ENCODE measurements around the gene NTHL1.

The NTHL1 gene

GRCh38 chr16:2001035-2001434 lies 46.6 kb downstream of the NTHL1 start:
- Histone ChIP-seq H3K27me3 (replicated peaks; ENCODE audit: control insufficient read depth, insufficient read depth, low read length) (no peaks in the 10 kb centered on the region), H3K36me3 (ENCODE audit: control insufficient read depth, insufficient read depth, low read length, severe bottlenecking) (peaks cover 52% of the 10 kb centered on the region), H3K4me1 (ENCODE audit: control insufficient read depth, insufficient read depth, low read length) (peaks cover 45% of the 10 kb centered on the region), H3K4me3 (ENCODE audit: low read length) (no peak overlapping the region), H3K9ac (ENCODE audit: low read length) (no peak overlapping the region), H3K9me3 (ENCODE audit: control insufficient read depth, low read length) (no peaks in the 10 kb centered on the region)
- DNase-seq (ENCODE audit: low read depth) = no peak

DNA sequence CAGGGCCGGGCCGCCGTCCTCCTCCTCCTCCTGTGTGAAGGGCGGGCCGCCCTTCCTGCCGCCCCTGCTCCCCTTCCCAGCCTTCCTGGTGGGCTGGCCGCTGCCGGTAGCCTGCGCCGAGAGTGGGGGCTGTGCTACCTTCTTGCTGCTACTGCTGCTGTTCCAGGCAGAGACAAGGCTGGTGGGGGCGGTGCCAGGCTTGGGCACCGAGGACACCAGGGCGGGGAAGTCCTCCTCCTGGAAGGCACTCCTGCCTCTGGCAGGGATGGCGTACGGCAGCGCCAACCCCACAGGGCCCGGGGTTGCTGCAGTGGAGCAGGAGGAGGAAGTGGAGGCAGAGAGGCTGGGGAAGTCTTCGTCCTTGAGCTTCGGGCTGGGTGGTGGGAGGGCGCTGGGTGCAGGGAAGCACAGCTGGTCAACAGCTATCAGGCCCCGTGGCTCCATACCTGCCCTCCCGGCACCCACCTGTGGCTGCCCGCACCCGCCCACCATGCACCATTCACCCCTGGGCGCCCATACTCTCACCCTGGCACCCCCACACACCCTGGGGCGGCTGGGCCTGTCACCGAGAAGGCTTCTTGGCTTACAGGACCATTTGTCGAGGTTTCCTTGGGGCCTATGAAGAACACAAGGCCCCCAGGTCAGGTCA lies 47.6 kb downstream of the NTHL1 start:
- no peaks in the 10 kb centered on the region for H3K27me3 ChIP-seq (replicated peaks; ENCODE audit: control insufficient read depth, insufficient read depth, low read length)
- H3K4me1 ChIP-seq (ENCODE audit: control insufficient read depth, insufficient read depth, low read length) = peaks cover 35% of the 10 kb centered on the region
- no peaks in the 10 kb centered on the region for H3K9me3 ChIP-seq (ENCODE audit: control insufficient read depth, low read length)
- H3K36me3 ChIP-seq (ENCODE audit: control insufficient read depth, insufficient read depth, low read length, severe bottlenecking) = peaks cover 58% of the 10 kb centered on the region
- no peak overlapping the region for H3K4me3 ChIP-seq (ENCODE audit: low read length)
- no peak overlapping the region for H3K9ac ChIP-seq (ENCODE audit: low read length)
- no peak for DNase-seq (ENCODE audit: low read depth)

DNA sequence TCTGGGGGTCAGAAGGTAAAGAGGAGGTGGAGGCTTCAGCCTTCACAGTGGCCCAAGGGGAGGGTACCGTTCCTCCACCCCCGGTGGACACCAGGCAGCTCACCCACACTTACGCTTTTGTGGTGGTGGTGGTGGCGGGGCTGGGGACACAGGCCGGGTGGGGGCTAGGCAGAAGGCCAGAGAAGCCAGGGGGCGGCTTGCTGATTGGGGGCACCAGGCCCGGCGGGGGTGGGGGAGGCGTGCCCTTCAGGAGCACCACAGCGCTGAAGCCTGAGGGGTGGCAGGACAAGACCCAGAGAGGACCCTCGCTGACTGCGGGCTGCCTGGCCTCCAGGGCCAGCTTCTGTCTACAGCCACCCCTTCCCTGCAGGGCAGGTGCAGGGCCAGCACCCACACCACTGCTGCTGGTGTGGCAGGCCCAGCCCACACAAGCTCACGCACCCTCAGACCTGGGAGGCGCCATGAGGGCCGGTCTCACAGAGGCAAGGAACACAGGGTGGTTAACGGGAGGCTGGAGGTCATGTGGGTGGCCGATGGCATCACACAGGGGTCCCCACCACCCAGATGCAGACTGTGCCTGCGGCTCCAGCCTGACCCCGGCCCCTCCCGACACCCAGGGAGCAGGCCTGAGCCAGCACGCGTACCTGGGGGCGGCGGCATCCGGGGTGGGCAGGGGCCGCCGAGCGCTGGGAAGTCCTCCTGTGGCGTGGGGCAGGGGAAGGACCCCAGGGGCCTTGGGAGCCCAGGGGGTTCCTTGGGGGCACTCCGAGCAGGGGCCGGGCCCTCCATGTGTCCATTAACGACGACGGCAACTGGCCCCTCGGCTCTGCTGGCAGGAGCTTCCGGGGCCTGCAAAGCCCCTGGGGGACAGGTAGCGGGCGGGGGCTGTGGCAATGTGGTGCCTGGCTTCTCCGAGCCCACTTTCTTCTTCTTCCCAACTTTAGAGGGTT lies 48.5 kb downstream of the NTHL1 start:
- DNase-seq (ENCODE audit: low read depth) = no peak
- H3K27me3 ChIP-seq (replicated peaks; ENCODE audit: control insufficient read depth, insufficient read depth, low read length) = no peaks in the 10 kb centered on the region
- no peak overlapping the region for H3K9ac ChIP-seq (ENCODE audit: low read length)
- peaks cover 29% of the 10 kb centered on the region for H3K4me1 ChIP-seq (ENCODE audit: control insufficient read depth, insufficient read depth, low read length)
- no peaks in the 10 kb centered on the region for H3K9me3 ChIP-seq (ENCODE audit: control insufficient read depth, low read length)
- H3K36me3 ChIP-seq (ENCODE audit: control insufficient read depth, insufficient read depth, low read length, severe bottlenecking) = peaks cover 58% of the 10 kb centered on the region
- H3K4me3 ChIP-seq (ENCODE audit: low read length) = no peak overlapping the region

DNA sequence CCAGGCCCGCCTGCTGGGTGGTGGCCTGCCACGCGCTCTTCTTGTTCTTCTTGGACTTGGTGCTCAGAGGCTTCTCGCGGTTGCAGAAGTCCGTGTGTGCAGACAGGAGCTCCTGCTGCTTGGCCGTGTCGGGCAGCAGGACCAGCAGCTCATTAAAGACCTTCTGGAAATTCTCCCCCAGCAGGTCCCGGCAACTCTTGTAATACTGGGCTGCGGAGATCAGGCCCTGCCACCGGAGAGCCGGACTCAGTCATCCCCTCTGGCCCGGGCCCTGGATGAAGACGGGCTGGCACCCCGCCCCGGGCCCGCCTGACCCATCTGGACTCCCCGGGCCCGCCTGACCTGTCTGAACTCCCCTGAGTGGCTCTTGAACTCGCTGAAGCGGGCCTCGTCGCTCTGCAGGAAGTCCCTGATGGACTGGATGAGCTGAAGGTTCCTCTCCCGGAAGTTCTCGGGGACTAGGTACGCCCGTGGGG lies 49.2 kb downstream of the NTHL1 start:
- Histone ChIP-seq H3K9ac (ENCODE audit: low read length) (peak overlapping the region; percentile 5), H3K4me1 (ENCODE audit: control insufficient read depth, insufficient read depth, low read length) (peaks cover 25% of the 10 kb centered on the region), H3K9me3 (ENCODE audit: control insufficient read depth, low read length) (no peaks in the 10 kb centered on the region), H3K4me3 (ENCODE audit: low read length) (no peak overlapping the region), H3K36me3 (ENCODE audit: control insufficient read depth, insufficient read depth, low read length, severe bottlenecking) (peaks cover 56% of the 10 kb centered on the region), H3K27me3 (replicated peaks; ENCODE audit: control insufficient read depth, insufficient read depth, low read length) (no peaks in the 10 kb centered on the region)
- no peak for DNase-seq (ENCODE audit: low read depth)

- peak; percentile 27 for DNase-seq (ENCODE audit: low read depth)
- H3K27me3 ChIP-seq (replicated peaks; ENCODE audit: control insufficient read depth, insufficient read depth, low read length) = no peaks in the 10 kb centered on the region
- H3K9me3 ChIP-seq (ENCODE audit: control insufficient read depth, low read length) = no peaks in the 10 kb centered on the region
- H3K4me1 ChIP-seq (ENCODE audit: control insufficient read depth, insufficient read depth, low read length) = peaks cover 24% of the 10 kb centered on the region
- peaks cover 49% of the 10 kb centered on the region for H3K36me3 ChIP-seq (ENCODE audit: control insufficient read depth, insufficient read depth, low read length, severe bottlenecking)
- H3K4me3 ChIP-seq (ENCODE audit: low read length) = no peak overlapping the region
- peak overlapping the region; percentile 47 for H3K9ac ChIP-seq (ENCODE audit: low read length)
Observed at GRCh38 chr16:1997494-1998359, 49.9 kb downstream of the NTHL1 start.

GRCh38 chr16:1993731-1994131 lies 53.9 kb downstream of the NTHL1 start:
- H3K4me1 ChIP-seq (ENCODE audit: control insufficient read depth, insufficient read depth, low read length) = peaks cover 30% of the 10 kb centered on the region
- peaks cover 18% of the 10 kb centered on the region for H3K27me3 ChIP-seq (replicated peaks; ENCODE audit: control insufficient read depth, insufficient read depth, low read length)
- H3K9me3 ChIP-seq (ENCODE audit: control insufficient read depth, low read length) = no peaks in the 10 kb centered on the region
- DNase-seq (ENCODE audit: low read depth) = no peak
- no peak overlapping the region for H3K9ac ChIP-seq (ENCODE audit: low read length)
- peaks cover 12% of the 10 kb centered on the region for H3K36me3 ChIP-seq (ENCODE audit: control insufficient read depth, insufficient read depth, low read length, severe bottlenecking)
- H3K4me3 ChIP-seq (ENCODE audit: low read length) = no peak overlapping the region

DNA sequence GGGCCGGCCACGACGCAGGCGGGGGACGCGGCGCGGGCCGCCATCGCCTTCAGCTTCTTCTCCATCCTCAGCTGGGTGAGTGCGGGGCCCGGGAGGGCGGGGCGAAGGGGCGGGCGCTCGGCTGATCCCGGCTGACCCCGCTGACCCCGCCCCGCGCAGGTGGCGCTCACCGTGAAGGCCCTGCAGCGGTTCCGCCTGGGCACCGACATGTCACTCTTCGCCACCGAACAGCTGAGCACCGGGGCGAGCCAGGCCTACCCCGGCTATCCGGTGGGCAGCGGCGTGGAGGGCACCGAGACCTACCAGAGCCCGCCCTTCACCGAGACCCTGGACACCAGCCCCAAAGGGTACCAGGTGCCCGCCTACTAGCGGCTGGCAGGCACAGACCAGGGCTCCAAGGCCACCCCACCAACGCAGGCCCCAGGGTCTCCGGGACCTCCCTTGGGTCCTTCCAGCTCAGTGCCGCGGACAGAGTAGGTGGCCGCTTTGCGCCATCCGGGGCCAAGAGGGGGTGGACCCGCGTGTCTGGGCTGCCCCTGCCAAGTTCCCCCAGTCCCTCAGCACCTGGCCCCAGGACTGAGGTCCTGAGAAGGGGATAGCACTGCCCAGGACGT lies 54.8 kb downstream of the NTHL1 start:
- Histone ChIP-seq H3K27me3 (replicated peaks; ENCODE audit: control insufficient read depth, insufficient read depth, low read length) (peaks cover 18% of the 10 kb centered on the region), H3K36me3 (ENCODE audit: control insufficient read depth, insufficient read depth, low read length, severe bottlenecking) (peaks cover 7% of the 10 kb centered on the region), H3K9ac (ENCODE audit: low read length) (no peak overlapping the region), H3K4me1 (ENCODE audit: control insufficient read depth, insufficient read depth, low read length) (peaks cover 24% of the 10 kb centered on the region), H3K9me3 (ENCODE audit: control insufficient read depth, low read length) (no peaks in the 10 kb centered on the region), H3K4me3 (ENCODE audit: low read length) (no peak overlapping the region)
- DNase-seq (ENCODE audit: low read depth) = no peak

DNA sequence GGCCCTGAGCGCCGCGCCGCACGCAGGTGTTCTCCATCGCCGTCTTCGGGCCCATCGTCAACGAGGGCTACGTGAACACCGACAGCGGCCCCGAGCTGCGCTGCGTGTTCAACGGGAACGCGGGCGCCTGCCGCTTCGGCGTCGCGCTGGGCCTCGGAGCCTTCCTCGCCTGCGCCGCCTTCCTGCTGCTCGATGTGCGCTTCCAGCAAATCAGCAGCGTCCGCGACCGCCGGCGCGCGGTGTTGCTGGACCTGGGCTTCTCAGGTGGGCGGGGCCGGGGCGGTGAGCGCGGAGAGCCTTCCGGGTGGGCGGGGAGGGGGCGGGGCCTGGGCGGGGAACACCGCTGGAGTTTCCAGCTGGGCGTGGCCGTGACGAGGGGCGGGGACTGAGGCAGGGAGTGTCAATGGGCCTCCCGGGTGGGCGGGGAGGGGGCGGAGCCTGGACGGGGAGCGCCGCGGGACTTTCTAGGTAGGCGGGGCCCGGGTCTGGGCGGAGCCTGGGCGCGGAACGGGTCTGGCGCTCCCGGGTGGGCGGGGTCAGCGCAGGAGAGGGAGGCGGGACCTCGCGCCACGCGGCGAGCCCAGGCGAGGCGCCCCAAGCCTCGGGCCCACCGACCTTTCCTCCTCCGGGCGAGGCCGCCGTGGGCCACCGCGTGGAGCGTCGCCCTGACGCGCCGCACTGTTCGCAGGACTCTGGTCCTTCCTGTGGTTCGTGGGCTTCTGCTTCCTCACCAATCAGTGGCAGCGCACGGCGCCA lies 55.5 kb downstream of the NTHL1 start:
- H3K36me3 ChIP-seq (ENCODE audit: control insufficient read depth, insufficient read depth, low read length, severe bottlenecking) = peaks cover 6% of the 10 kb centered on the region
- peaks cover 17% of the 10 kb centered on the region for H3K4me1 ChIP-seq (ENCODE audit: control insufficient read depth, insufficient read depth, low read length)
- peaks cover 18% of the 10 kb centered on the region for H3K27me3 ChIP-seq (replicated peaks; ENCODE audit: control insufficient read depth, insufficient read depth, low read length)
- peak; percentile 97 for DNase-seq (ENCODE audit: low read depth)
- peak overlapping the region; percentile 56 for H3K9ac ChIP-seq (ENCODE audit: low read length)
- peak overlapping the region; percentile 73 for H3K4me3 ChIP-seq (ENCODE audit: low read length)
- H3K9me3 ChIP-seq (ENCODE audit: control insufficient read depth, low read length) = no peaks in the 10 kb centered on the region

- Histone ChIP-seq H3K27me3 (replicated peaks; ENCODE audit: control insufficient read depth, insufficient read depth, low read length) (peaks cover 18% of the 10 kb centered on the region), H3K9me3 (ENCODE audit: control insufficient read depth, low read length) (no peaks in the 10 kb centered on the region), H3K9ac (ENCODE audit: low read length) (peak overlapping the region; percentile 56), H3K36me3 (ENCODE audit: control insufficient read depth, insufficient read depth, low read length, severe bottlenecking) (peaks cover 8% of the 10 kb centered on the region), H3K4me3 (ENCODE audit: low read length) (peak overlapping the region; percentile 73), H3K4me1 (ENCODE audit: control insufficient read depth, insufficient read depth, low read length) (peaks cover 11% of the 10 kb centered on the region)
- no peak for DNase-seq (ENCODE audit: low read depth)
Observed at GRCh38 chr16:1991588-1991947, 56.1 kb downstream of the NTHL1 start.

GRCh38 chr16:1991135-1991551 lies 56.5 kb downstream of the NTHL1 start:
- H3K4me3 ChIP-seq (ENCODE audit: low read length) = no peak overlapping the region

More at GRCh38 chr16:1991135-1991551, 56.5 kb downstream of the NTHL1 start:
- Histone ChIP-seq H3K36me3 (ENCODE audit: control insufficient read depth, insufficient read depth, low read length, severe bottlenecking) (peaks cover 12% of the 10 kb centered on the region), H3K4me1 (ENCODE audit: control insufficient read depth, insufficient read depth, low read length) (peaks cover 10% of the 10 kb centered on the region), H3K27me3 (replicated peaks; ENCODE audit: control insufficient read depth, insufficient read depth, low read length) (peaks cover 18% of the 10 kb centered on the region), H3K9me3 (ENCODE audit: control insufficient read depth, low read length) (no peaks in the 10 kb centered on the region), H3K9ac (ENCODE audit: low read length) (no peak overlapping the region)
- DNase-seq (ENCODE audit: low read depth) = no peak

Data from adipocyte (in vitro differentiated cells).